GM06990 (cell line): ENCODE results near the gene KCND3.

Experiments used
- DNase-seq: peaks from one replicate; pipeline ENCODE4 v3.0.0-alpha.2; 2011; ENCODE audit not compliant: insufficient read length; ENCODE audit errors: extremely low read depth
- H3K27me3 ChIP-seq: replicated peaks from 2 replicates; pipeline ENCODE4 v1.6.0; 2011; ENCODE audit warnings: low read length; ENCODE audit not compliant: control insufficient read depth, insufficient read depth
- H3K36me3 ChIP-seq: 2 replicates; pipeline ENCODE4 v1.5.1; 2011; ENCODE audit warnings: low read length; ENCODE audit not compliant: control insufficient read depth, insufficient read depth
- H3K4me3 ChIP-seq: replicated peaks from 2 replicates; pipeline ENCODE4 v1.5.1; 2011; ENCODE audit warnings: low read depth, mild to moderate bottlenecking, control low read depth, low read length
- TF ChIP-seq, protein P1 (sequence below): IDR thresholded peaks from 2 replicates; pipeline ENCODE4 v1.5.1; 2011; ENCODE audit warnings: low read length, control low read depth, mild to moderate bottlenecking, inconsistent platforms; ENCODE audit not compliant: insufficient read depth, poor library complexity, severe bottlenecking

Gene KCND3

GRCh38 chr1:111920221-111921024, 69.0 kb downstream of the KCND3 start:
- Histone ChIP-seq H3K36me3 (no peaks in the 10 kb centered on the region), H3K4me3 (no peak overlapping the region), H3K27me3 (peaks cover 1% of the 10 kb centered on the region)
- no peak for DNase-seq
- TF ChIP-seq, protein P1, sequence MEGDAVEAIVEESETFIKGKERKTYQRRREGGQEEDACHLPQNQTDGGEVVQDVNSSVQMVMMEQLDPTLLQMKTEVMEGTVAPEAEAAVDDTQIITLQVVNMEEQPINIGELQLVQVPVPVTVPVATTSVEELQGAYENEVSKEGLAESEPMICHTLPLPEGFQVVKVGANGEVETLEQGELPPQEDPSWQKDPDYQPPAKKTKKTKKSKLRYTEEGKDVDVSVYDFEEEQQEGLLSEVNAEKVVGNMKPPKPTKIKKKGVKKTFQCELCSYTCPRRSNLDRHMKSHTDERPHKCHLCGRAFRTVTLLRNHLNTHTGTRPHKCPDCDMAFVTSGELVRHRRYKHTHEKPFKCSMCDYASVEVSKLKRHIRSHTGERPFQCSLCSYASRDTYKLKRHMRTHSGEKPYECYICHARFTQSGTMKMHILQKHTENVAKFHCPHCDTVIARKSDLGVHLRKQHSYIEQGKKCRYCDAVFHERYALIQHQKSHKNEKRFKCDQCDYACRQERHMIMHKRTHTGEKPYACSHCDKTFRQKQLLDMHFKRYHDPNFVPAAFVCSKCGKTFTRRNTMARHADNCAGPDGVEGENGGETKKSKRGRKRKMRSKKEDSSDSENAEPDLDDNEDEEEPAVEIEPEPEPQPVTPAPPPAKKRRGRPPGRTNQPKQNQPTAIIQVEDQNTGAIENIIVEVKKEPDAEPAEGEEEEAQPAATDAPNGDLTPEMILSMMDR = no peak

GRCh38 chr1:111911776-111912515, 77.5 kb downstream of the KCND3 start:
- no peak for DNase-seq
- TF ChIP-seq, protein P1 = no peak
- no peaks in the 10 kb centered on the region for H3K36me3 ChIP-seq
- no peak overlapping the region for H3K4me3 ChIP-seq
- no peaks in the 10 kb centered on the region; the same call in 1 of the 2 replicates for H3K27me3 ChIP-seq

GRCh38 chr1:111911061-111911460, 78.4 kb downstream of the KCND3 start:
- TF ChIP-seq, protein P1 = no peak

GRCh38 chr1:111909030-111909429, 80.4 kb downstream of the KCND3 start:
- no peak for DNase-seq
- H3K4me3 ChIP-seq = no peak overlapping the region

More at GRCh38 chr1:111911061-111911460, 78.4 kb downstream of the KCND3 start:
- H3K27me3 ChIP-seq = no peaks in the 10 kb centered on the region; the same call in 1 of the 2 replicates
- no peak overlapping the region for H3K4me3 ChIP-seq
- H3K36me3 ChIP-seq = no peaks in the 10 kb centered on the region
- DNase-seq = no peak

GRCh38 chr1:111908011-111908621, 81.4 kb downstream of the KCND3 start:
- TF ChIP-seq, protein P1 = no peak
- Histone ChIP-seq H3K27me3 (no peaks in the 10 kb centered on the region; the same call in 1 of the 2 replicates), H3K36me3 (no peaks in the 10 kb centered on the region), H3K4me3 (no peak overlapping the region)
- no peak for DNase-seq

More at GRCh38 chr1:111909030-111909429, 80.4 kb downstream of the KCND3 start:
- H3K36me3 ChIP-seq = no peaks in the 10 kb centered on the region
- TF ChIP-seq, protein P1 = no peak
- no peaks in the 10 kb centered on the region; the same call in 1 of the 2 replicates for H3K27me3 ChIP-seq
